Measurements from ENCODE around the gene ELP6.
"Not testable (repeated sequence)": the region's sequence is repeated elsewhere in the genome, so short reads cannot be mapped to it uniquely, and the experiment has no call there.

Gene ELP6

DNA sequence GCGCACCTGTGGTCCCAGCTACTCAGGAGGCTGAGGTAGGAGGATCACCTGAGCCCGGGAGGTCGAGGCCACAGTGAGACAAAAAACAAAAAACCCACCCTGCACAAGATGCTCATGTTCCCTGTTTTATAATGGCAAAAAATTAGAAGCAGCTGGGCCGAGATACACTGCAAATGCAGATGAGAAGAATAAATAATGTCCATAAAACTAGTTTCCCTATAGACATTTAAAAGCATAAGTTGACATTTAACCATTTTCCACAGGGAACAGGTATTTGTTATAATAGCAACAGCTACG lies 37.2 kb downstream of the ELP6 start:
- peak overlapping the region; percentile 94 for H3K27ac ChIP-seq
- TF ChIP-seq ZFX (IDR thresholded peaks at IDR 0.05) (no peak), CTCF (conservative IDR thresholded peaks at IDR 0.05) (0 out of 2 replicates have a peak, but pooled peaks have one; percentile 58)

- peak within 1 kb of the TSS; percentile 94 for H3K27ac ChIP-seq
- TF ChIP-seq CTCF (conservative IDR thresholded peaks at IDR 0.05) (peak; percentile 93), ZFX (IDR thresholded peaks at IDR 0.05) (peak; percentile 75)
Measured at GRCh38 chr3:47475570-47476329, 37.8 kb downstream of the ELP6 start, which contains the start of gene SCAP. Gene SCAP, minus strand, starts transcription at chr3:47475941. Its CDS starts 32,948 bp downstream, at chr3:47442993.

DNA sequence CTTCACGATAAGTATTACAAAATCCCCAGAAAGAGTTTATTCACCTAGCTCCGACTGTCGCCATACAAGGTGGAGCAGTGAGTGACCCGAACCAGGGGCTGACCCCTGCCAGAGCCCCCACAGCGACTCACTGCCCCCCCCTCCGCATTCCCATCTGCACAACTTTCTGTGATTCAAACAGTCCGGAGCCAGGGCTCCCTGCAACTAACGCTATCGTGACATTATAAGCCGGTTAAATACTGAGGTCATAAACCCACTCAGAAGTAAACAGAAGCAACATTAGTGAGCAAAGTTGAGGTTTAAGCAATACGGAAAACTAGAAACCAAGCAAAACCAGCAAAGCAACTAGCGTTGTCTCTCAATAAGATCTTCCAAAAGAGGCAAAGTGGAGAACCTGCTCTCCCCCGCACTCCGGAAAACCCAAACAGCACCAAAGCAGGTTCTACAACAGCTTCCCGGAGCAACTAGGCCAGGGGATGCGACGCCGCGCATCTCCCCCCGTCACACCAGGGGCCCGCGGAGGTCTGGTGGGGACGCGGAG lies 38.4 kb downstream of the ELP6 start:
- peak overlapping the region; percentile 94 for H3K27ac ChIP-seq
- TF ChIP-seq CTCF (conservative IDR thresholded peaks at IDR 0.05) (no peak), ZFX (IDR thresholded peaks at IDR 0.05) (no peak)

- no peak for TF ChIP-seq CTCF (conservative IDR thresholded peaks at IDR 0.05)
- no peak for TF ChIP-seq ZFX (IDR thresholded peaks at IDR 0.05)
- H3K27ac ChIP-seq = no peak overlapping the region
Measured at GRCh38 chr3:47473391-47473790, 40.1 kb downstream of the ELP6 start.

GRCh38 chr3:47469616-47470015 lies 43.9 kb downstream of the ELP6 start:
- H3K27ac ChIP-seq = no peak overlapping the region
- TF ChIP-seq CTCF (conservative IDR thresholded peaks at IDR 0.05) (no peak), ZFX (IDR thresholded peaks at IDR 0.05) (no peak)

DNA sequence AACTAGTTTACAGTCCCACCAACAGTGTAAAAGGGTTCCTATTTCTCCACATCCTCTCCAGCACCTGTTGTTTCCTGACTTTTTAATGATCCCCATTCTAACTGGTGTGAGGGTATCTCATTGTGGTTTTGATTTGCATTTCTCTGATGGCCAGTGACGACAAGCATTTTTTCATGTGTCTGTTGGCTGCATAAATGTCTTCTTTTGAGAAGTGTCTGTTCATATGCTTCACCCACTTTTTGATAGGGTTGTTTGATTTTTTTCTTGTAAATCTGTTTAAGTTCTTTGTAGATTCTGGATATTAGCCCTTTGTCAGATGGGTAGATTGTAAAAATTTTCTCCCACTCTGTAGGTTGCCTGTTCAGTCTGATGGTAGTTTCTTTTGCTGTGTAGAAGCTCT lies 45.2 kb downstream of the ELP6 start:
- H3K27ac ChIP-seq = not testable (repeated sequence)

- TF ChIP-seq ZFX (IDR thresholded peaks at IDR 0.05) (no peak), CTCF (conservative IDR thresholded peaks at IDR 0.05) (no peak)
- no peak overlapping the region for H3K27ac ChIP-seq
Measured at GRCh38 chr3:47464588-47464987, 48.9 kb downstream of the ELP6 start.

- H3K27ac ChIP-seq = not testable (repeated sequence)
Measured at GRCh38 chr3:47459534-47460085, 53.9 kb downstream of the ELP6 start.
